ENCODE data around the gene PLXNB3. TPM values are rescaled to one million over a fixed set of nuclear protein-coding genes. Genes with fewer than 3 reads are reported as not detected.

PLXNB3 gene
- total and polyA plus RNA-seq, 4 experiments from 2014 or later: not detected

- no peak for DNase-seq
- intact Hi-C loops (cut with micrococcal nuclease): no loop called here
- Histone ChIP-seq H3K36me3 (ENCODE audit: insufficient read depth, low read length) (no peaks in the 10 kb centered on the region), H3K27ac (ENCODE audit: low read depth, low read length) (no peak overlapping the region), H3K4me3 (ENCODE audit: low read length in 2 of 2) (no peak overlapping the region), H3K9me3 (ENCODE audit: control insufficient read depth in 1 of 2, low read length in 2 of 2) (no peaks in the 10 kb centered on the region), H3K27me3 (ENCODE audit: insufficient read depth, low read length) (no peaks in the 10 kb centered on the region), H3K4me1 (ENCODE audit: insufficient read depth, low read length) (no peaks in the 10 kb centered on the region)
- Mint-ChIP-seq H3K4me1 (peaks cover 0 to 7% (median 4%) of the 10 kb centered on the region in 4 donors), H3K9me3 (no peaks in the 10 kb centered on the region), H3K4me3 (no peak overlapping the region), H3K27me3 (peaks cover 3 to 6% of the 10 kb centered on the region in 2 donors), H3K36me3 (no peaks in the 10 kb centered on the region), H3K27ac (peak overlapping the region in 2 of 7 donors; percentile 45 to 48)
- ChIA-PET CTCF (ENCODE audit: partially characterized antibody) (no interaction called here), POLR2A (ENCODE audit: partially characterized antibody) (no interaction called here)
Measured at GRCh38 chrX:153779891-153780677, 16.0 kb downstream of the PLXNB3 start.

DNA sequence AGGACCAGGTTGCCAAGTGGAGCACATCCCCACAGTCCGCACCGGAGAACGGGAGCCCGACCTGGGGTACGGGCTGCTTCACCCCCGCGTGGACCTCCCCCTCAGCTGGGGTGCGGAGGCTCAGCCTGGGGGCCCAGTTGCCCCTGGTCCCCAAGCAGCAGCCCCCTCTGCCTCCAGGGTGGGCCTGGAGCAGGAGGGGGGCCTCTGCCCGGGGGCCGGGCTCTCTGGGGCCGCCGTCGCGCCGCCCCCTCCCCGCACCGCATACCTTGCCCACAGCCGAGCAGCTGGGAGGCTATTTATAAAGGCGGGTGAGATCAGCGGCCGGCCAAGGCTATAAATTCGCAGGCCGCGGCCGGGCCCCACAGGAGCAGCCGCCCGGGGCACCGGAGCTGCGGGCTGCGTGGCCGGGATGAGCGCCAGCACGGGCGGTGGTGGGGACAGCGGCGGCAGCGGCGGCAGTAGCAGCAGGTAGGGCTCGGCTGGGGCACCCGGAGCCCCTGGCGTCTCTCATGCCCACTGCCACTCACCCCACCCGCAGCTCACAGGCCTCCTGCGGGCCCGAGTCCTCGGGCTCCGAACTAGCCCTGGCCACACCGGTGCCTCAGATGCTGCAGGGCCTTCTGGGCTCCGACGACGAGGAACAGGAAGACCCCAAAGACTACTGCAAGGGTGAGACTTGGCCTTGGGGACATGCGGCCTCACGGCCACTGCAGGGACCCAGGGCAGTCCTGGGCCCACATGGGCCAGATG is 16.8 kb downstream of the PLXNB3 start, which contains the start of gene SRPK3:
Gene SRPK3 (plus strand): TSS at position 364 of the 750 bp plus-strand sequence. CDS start 46 bp downstream, at position 410.
- H3K4me1 Mint-ChIP-seq: peaks cover 0 to 7% (median 4%) of the 10 kb centered on the region in 4 donors
- no peaks in the 10 kb centered on the region for H3K27me3 ChIP-seq (ENCODE audit: insufficient read depth, low read length)
- H3K9me3 ChIP-seq (ENCODE audit: control insufficient read depth in 1 of 2, low read length in 2 of 2): no peaks in the 10 kb centered on the region
- intact Hi-C loops (cut with micrococcal nuclease): no loop called here
- H3K36me3 Mint-ChIP-seq: peaks cover 0 to 2% of the 10 kb centered on the region in 2 donors
- peaks cover 3 to 6% of the 10 kb centered on the region in 2 donors for H3K27me3 Mint-ChIP-seq
- CTCF ChIA-PET (ENCODE audit: partially characterized antibody): no interaction called here
- POLR2A ChIA-PET (ENCODE audit: partially characterized antibody): interaction anchor here (0.9 kb wide), 1 partner anchor 145 kb away, joined by 3 read pairs; the partner anchor contains the start of gene ARHGAP4
- H3K27ac ChIP-seq (ENCODE audit: low read depth, low read length): no peak within 1 kb of the TSS
- H3K9me3 Mint-ChIP-seq: no peaks in the 10 kb centered on the region
- H3K36me3 ChIP-seq (ENCODE audit: insufficient read depth, low read length): no peaks in the 10 kb centered on the region
- H3K4me3 ChIP-seq (ENCODE audit: low read length in 2 of 2): no peak within 1 kb of the TSS
- no peaks in the 10 kb centered on the region for H3K4me1 ChIP-seq (ENCODE audit: insufficient read depth, low read length)
- H3K4me3 Mint-ChIP-seq: no peak within 1 kb of the TSS
- H3K27ac Mint-ChIP-seq: peak within 1 kb of the TSS in 1 of 7 donors; percentile 48
- no peak for DNase-seq

DNA sequence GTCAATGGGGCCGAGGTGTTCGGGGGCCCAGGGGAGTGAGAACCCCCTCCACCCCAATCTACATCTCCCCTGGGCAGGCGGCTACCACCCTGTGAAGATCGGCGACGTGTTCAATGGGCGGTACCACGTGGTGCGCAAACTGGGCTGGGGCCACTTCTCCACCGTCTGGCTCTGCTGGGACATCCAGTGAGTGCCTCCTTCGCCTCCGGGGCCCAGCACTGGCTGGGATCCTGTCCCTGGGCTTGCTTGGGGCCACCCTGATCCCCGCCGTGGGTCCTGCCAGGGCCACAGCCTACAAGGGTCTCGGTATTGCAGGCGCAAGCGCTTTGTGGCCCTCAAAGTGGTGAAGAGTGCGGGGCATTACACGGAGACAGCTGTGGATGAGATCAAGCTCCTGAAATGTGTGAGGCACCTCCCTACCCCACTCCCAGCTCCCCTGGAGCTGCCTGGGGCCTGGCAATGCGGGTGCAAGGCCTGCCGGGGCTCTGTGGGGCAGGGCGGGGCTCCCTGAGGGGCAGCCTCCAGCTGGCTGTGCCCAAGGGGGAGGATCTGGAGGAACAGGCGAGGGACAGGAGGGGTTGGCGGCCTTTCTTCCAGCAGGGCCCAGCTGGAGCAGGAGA is 17.5 kb downstream of the PLXNB3 start:
- CTCF ChIA-PET (ENCODE audit: partially characterized antibody): no interaction called here

DNA sequence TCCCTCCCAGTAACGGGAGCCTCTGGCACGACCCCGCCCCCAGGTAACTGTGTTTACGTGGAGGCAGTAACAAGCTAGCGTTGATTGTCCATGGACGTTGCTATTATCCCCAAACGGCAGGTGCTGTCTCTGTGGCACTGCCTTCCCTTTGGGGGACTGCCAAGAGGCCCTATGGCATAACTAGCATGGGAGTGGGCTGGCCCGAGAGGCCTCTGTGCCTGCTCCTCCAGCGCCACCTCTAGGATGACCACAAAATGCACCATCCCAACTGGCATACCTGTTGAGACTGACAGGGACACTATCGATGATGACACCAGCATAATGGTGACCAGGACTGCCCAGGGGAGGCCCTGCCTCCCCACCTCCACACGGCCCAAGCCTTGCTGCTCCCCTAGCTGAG is 18.3 kb downstream of the PLXNB3 start:
- CTCF ChIA-PET (ENCODE audit: partially characterized antibody): no interaction called here
- POLR2A ChIA-PET (ENCODE audit: partially characterized antibody): interaction anchor here (0.7 to 1.5 kb wide), 2 partner anchors 10 to 124 kb away, joined by 3 read pairs; no protein-coding TSS in a partner anchor
- Mint-ChIP-seq H3K4me1 (peaks cover 0 to 7% (median 4%) of the 10 kb centered on the region in 4 donors), H3K9me3 (no peaks in the 10 kb centered on the region), H3K36me3 (peaks cover 4 to 9% of the 10 kb centered on the region in 2 donors), H3K4me3 (no peak overlapping the region), H3K27ac (no peak overlapping the region), H3K27me3 (peaks cover 3 to 6% of the 10 kb centered on the region in 2 donors)
- Histone ChIP-seq H3K27me3 (ENCODE audit: insufficient read depth, low read length) (no peaks in the 10 kb centered on the region), H3K9me3 (ENCODE audit: control insufficient read depth in 1 of 2, low read length in 2 of 2) (no peaks in the 10 kb centered on the region), H3K36me3 (ENCODE audit: insufficient read depth, low read length) (no peaks in the 10 kb centered on the region), H3K27ac (ENCODE audit: low read depth, low read length) (no peak overlapping the region), H3K4me3 (ENCODE audit: low read length in 2 of 2) (no peak overlapping the region), H3K4me1 (ENCODE audit: insufficient read depth, low read length) (no peaks in the 10 kb centered on the region)
- intact Hi-C loops (cut with micrococcal nuclease): no loop called here
- DNase-seq: no peak

More for the DNA sequence above, 17.5 kb downstream of the PLXNB3 start:
- peaks cover 3 to 6% of the 10 kb centered on the region in 2 donors for H3K27me3 Mint-ChIP-seq
- peaks cover 3 to 6% of the 10 kb centered on the region in 2 donors for H3K36me3 Mint-ChIP-seq
- H3K27me3 ChIP-seq (ENCODE audit: insufficient read depth, low read length): no peaks in the 10 kb centered on the region
- intact Hi-C loops (cut with micrococcal nuclease): no loop called here
- no peak overlapping the region for H3K27ac ChIP-seq (ENCODE audit: low read depth, low read length)
- POLR2A ChIA-PET (ENCODE audit: partially characterized antibody): interaction anchor here (0.7 to 1.5 kb wide), 3 partner anchors 10 to 145 kb away, joined by 3 read pairs; partner anchors contain the start of gene ARHGAP4
- H3K9me3 Mint-ChIP-seq: no peaks in the 10 kb centered on the region
- no peak overlapping the region for H3K4me3 Mint-ChIP-seq
- DNase-seq: no peak
- no peaks in the 10 kb centered on the region for H3K36me3 ChIP-seq (ENCODE audit: insufficient read depth, low read length)
- no peak overlapping the region for H3K4me3 ChIP-seq (ENCODE audit: low read length in 2 of 2)
- no peaks in the 10 kb centered on the region for H3K4me1 ChIP-seq (ENCODE audit: insufficient read depth, low read length)
- H3K27ac Mint-ChIP-seq: no peak overlapping the region
- no peaks in the 10 kb centered on the region for H3K9me3 ChIP-seq (ENCODE audit: control insufficient read depth in 1 of 2, low read length in 2 of 2)
- peaks cover 0 to 7% (median 4%) of the 10 kb centered on the region in 4 donors for H3K4me1 Mint-ChIP-seq

DNA sequence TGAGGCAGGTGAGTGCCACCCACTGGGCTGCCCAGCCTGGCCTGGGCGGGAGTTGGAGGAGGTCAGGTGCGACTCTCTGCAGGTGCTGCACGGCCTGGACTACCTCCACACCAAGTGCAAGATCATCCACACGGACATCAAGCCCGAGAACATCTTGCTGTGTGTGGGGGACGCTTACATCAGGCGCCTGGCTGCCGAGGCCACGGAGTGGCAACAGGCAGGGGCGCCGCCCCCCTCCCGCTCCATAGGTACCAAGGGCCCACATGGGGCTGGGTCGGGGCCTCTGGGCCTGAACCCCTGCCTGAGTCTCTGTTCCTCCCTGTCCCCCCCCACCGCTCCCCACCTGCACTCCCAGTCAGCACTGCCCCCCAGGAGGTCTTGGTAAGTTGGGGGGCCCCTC is 18.8 kb downstream of the PLXNB3 start:
- Mint-ChIP-seq H3K27me3 (peaks cover 3 to 6% of the 10 kb centered on the region in 2 donors), H3K9me3 (no peaks in the 10 kb centered on the region), H3K27ac (no peak overlapping the region), H3K4me1 (peaks cover 0 to 7% (median 4%) of the 10 kb centered on the region in 4 donors), H3K4me3 (no peak overlapping the region), H3K36me3 (peaks cover 4 to 10% of the 10 kb centered on the region in 2 donors)
- Histone ChIP-seq H3K27ac (ENCODE audit: low read depth, low read length) (no peak overlapping the region), H3K4me3 (ENCODE audit: low read length in 2 of 2) (no peak overlapping the region), H3K4me1 (ENCODE audit: insufficient read depth, low read length) (no peaks in the 10 kb centered on the region), H3K9me3 (ENCODE audit: control insufficient read depth in 1 of 2, low read length in 2 of 2) (no peaks in the 10 kb centered on the region), H3K27me3 (ENCODE audit: insufficient read depth, low read length) (no peaks in the 10 kb centered on the region), H3K36me3 (ENCODE audit: insufficient read depth, low read length) (no peaks in the 10 kb centered on the region)
- intact Hi-C loops (cut with micrococcal nuclease): no loop called here
- ChIA-PET CTCF (ENCODE audit: partially characterized antibody) (no interaction called here), POLR2A (ENCODE audit: partially characterized antibody) (interaction anchor here (1.5 kb wide), 1 partner anchor 123 kb away, joined by 3 read pairs; no protein-coding TSS in a partner anchor)
- DNase-seq: no peak

DNA sequence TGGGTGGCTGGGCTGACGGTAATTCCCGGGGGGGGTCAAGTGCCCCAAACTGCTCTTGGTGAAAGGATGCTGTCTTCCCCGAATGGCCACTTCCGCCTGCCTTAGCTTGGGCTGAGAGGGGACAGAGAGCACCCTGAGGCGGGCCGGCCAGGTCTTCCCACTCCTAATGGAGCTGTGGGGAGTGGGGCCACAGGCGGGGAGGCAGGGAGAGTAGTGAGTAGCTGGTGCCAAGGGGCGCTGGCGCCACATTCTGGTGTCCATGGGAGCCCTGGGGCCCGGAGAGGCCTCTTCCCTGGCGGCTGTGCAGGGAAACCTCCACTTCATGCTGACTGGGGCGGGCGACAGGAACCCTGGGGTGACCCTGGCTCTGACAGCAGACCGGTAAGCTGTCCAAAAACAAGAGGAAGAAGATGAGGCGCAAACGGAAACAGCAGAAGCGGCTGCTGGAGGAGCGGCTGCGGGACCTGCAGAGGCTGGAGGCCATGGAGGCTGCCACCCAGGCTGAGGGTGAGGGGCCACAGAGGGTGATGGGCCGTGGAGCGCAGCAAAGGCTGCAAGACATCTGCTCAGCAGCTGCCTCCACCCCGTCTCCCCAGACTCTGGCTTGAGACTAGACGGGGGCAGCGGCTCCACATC is 19.4 kb downstream of the PLXNB3 start:
- H3K27ac Mint-ChIP-seq: no peak overlapping the region
- H3K36me3 Mint-ChIP-seq: peaks cover 4 to 10% of the 10 kb centered on the region in 2 donors

More for the DNA sequence above, 19.4 kb downstream of the PLXNB3 start:
- Histone ChIP-seq H3K4me1 (ENCODE audit: insufficient read depth, low read length) (no peaks in the 10 kb centered on the region), H3K9me3 (ENCODE audit: control insufficient read depth in 1 of 2, low read length in 2 of 2) (no peaks in the 10 kb centered on the region), H3K36me3 (ENCODE audit: insufficient read depth, low read length) (no peaks in the 10 kb centered on the region), H3K27me3 (ENCODE audit: insufficient read depth, low read length) (no peaks in the 10 kb centered on the region), H3K4me3 (ENCODE audit: low read length in 2 of 2) (no peak overlapping the region), H3K27ac (ENCODE audit: low read depth, low read length) (no peak overlapping the region)
- POLR2A ChIA-PET (ENCODE audit: partially characterized antibody): no interaction called here
- DNase-seq: no peak
- intact Hi-C loops (cut with micrococcal nuclease): no loop called here
- Mint-ChIP-seq H3K4me3 (no peak overlapping the region), H3K4me1 (peaks cover 0 to 7% (median 4%) of the 10 kb centered on the region in 4 donors), H3K9me3 (no peaks in the 10 kb centered on the region), H3K27me3 (peaks cover 3 to 6% of the 10 kb centered on the region in 2 donors)
- CTCF ChIA-PET (ENCODE audit: partially characterized antibody): no interaction called here
